SK-N-SH (cell line): Measurements from ENCODE around the gene ANO4. TPM values are rescaled to one million over a fixed set of nuclear protein-coding genes. Genes with fewer than 3 reads are reported as not detected.
A peak's percentile ranks its signal among the peaks of the same experiment; 100 is the strongest.

ENCODE experiments used
- CTCF ChIA-PET: fragments of 300-600, 350-600 bp; formaldehyde crosslinking; extraction: SDS; loops from one replicate; lab custom pipeline; 2021; lab: Yijun Ruan, JAX
- POLR2A ChIA-PET: fragments of 350-600 bp; sonication (Branson Sonifier 250); formaldehyde crosslinking; extraction: SDS; loops from one replicate; lab custom pipeline; 2020; ENCODE audit warnings: antibody characterized with exemption, inconsistent platforms; lab: Yijun Ruan, JAX
- DNase-seq: peaks from one replicate; pipeline ENCODE4 v3.0.0; 2012
- H2AFZ ChIP-seq: fragments of 200-600 bp; sonication (generic); 2 replicates; pipeline ENCODE4 v1.8.1; 2016; ENCODE audit warnings: antibody characterized with exemption, mild to moderate bottlenecking, low read depth
- H3F3A ChIP-seq: fragments of 200-600 bp; sonication (generic); replicated peaks from 2 replicates; pipeline ENCODE3; 2016; ENCODE audit warnings: antibody characterized with exemption, mild to moderate bottlenecking; ENCODE audit not compliant: insufficient read depth
- H3K27ac ChIP-seq, 2 experiments: fragments of 200-500 bp in 1 of 2; fragments of 200-600 bp in 1 of 2; sonication (Bioruptor generic) in 1 of 2; sonication (generic), shearing (Covaris generic) in 1 of 2; 2 replicates each; pipeline versions ENCODE4 v1.5.1 to v1.6.1; 2014 to 2016; ENCODE audit warnings: low read depth in 2 of 2, inconsistent platforms in 1 of 2, low read length in 1 of 2, mild to moderate bottlenecking in 1 of 2, mixed read lengths in 1 of 2
- H3K27me3 ChIP-seq: fragments of 200-600 bp; sonication (generic), shearing (Covaris generic); 2 replicates; pipeline ENCODE4 v1.6.1; 2016; ENCODE audit warnings: mixed run types; ENCODE audit not compliant: insufficient read depth
- H3K36me3 ChIP-seq, 2 experiments: fragments of 200-500 bp in 1 of 2; fragments of 200-600 bp in 1 of 2; sonication (Bioruptor generic) in 1 of 2; sonication (generic) in 1 of 2; replicated peaks in 1 of 2; 2 replicates each; pipeline versions ENCODE3 to v1.5.1; 2014 to 2016; ENCODE audit warnings: low read length in 1 of 2, mild to moderate bottlenecking in 1 of 2; ENCODE audit not compliant: insufficient read depth in 2 of 2, control insufficient read depth in 1 of 2
- H3K4me1 ChIP-seq, 2 experiments: fragments of 200-500 bp in 1 of 2; fragments of 200-600 bp in 1 of 2; sonication (Bioruptor generic) in 1 of 2; sonication (generic), shearing (Covaris generic) in 1 of 2; 2 replicates each; pipeline versions ENCODE4 v1.5.1 to v1.6.1; 2014 to 2016; ENCODE audit warnings: low read depth in 1 of 2, low read length in 1 of 2, mixed run types in 1 of 2; ENCODE audit not compliant: insufficient read depth in 2 of 2, control insufficient read depth in 1 of 2
- H3K4me2 ChIP-seq: fragments of 200-600 bp; sonication (generic), shearing (Covaris generic); 2 replicates; pipeline ENCODE4 v1.6.1; 2017; ENCODE audit warnings: mixed run types
- H3K4me3 ChIP-seq, 2 experiments: fragments of 200-500 bp in 1 of 2; fragments of 200-600 bp in 1 of 2; sonication (Bioruptor generic) in 1 of 2; sonication (generic), shearing (Covaris generic) in 1 of 2; 2 replicates each; pipeline versions ENCODE4 v1.5.1 to v1.8.1; 2014 to 2016; ENCODE audit warnings: low read depth in 2 of 2, inconsistent platforms in 1 of 2, low read length in 1 of 2, mild to moderate bottlenecking in 1 of 2, mixed read lengths in 1 of 2, moderate library complexity in 1 of 2
- H3K79me2 ChIP-seq: fragments of 200-600 bp; sonication (generic); 2 replicates; pipeline ENCODE4 v1.8.1; 2017; ENCODE audit warnings: mild to moderate bottlenecking; ENCODE audit not compliant: insufficient read depth
- H3K9ac ChIP-seq: fragments of 200-600 bp; sonication (generic); 2 replicates; pipeline ENCODE4 v1.6.1; 2017; ENCODE audit warnings: mixed run types
- H3K9me2 ChIP-seq: fragments of 200-600 bp; sonication (generic); 2 replicates; pipeline ENCODE4 v1.6.1; 2017; ENCODE audit warnings: mixed run types
- H3K9me3 ChIP-seq: fragments of 200-600 bp; sonication (generic); 2 replicates; pipeline ENCODE4 v1.6.1; 2017; ENCODE audit warnings: mixed run types, mild to moderate bottlenecking, moderate library complexity
- H4K20me1 ChIP-seq: fragments of 200-600 bp; sonication (generic); 2 replicates; pipeline ENCODE4 v1.6.1; 2017; ENCODE audit warnings: mild to moderate bottlenecking, mixed run types; ENCODE audit not compliant: insufficient read depth
- CHD2 ChIP-seq: fragments of 150-350 bp; IDR thresholded peaks from 2 replicates; pipeline ENCODE4 v1.6.1; 2018; ENCODE audit warnings: low read length; ENCODE audit not compliant: partially characterized antibody
- CTCF ChIP-seq: fragments of 200-600 bp; sonication (generic); IDR thresholded peaks from 2 replicates; pipeline ENCODE4 v1.6.1; 2017; ENCODE audit warnings: antibody characterized with exemption, mild to moderate bottlenecking, moderate library complexity
- ELF1 ChIP-seq: IDR thresholded peaks from 2 replicates; pipeline ENCODE4 v1.4.0; 2012
- EP300 ChIP-seq, 2 experiments: IDR thresholded peaks; 2 replicates each; pipeline versions ENCODE4 v1.4.0 to v1.6.1; 2012; ENCODE audit warnings: borderline replicate concordance in 1 of 2, low read depth in 1 of 2, low read length in 1 of 2
- EZH2phosphoT487 ChIP-seq: fragments of 200-600 bp; sonication (generic); IDR thresholded peaks from 2 replicates; pipeline ENCODE4 v1.6.1; 2017; ENCODE audit warnings: low read depth, mixed run types, mild to moderate bottlenecking, antibody characterized with exemption, moderate library complexity, borderline replicate concordance
- FOXJ3 ChIP-seq: sonication (generic); formaldehyde crosslinking; IDR thresholded peaks from 2 replicates; pipeline ENCODE4 v1.5.1; 2020; ENCODE audit warnings: mild to moderate bottlenecking, missing genetic modification reagents
- FOXM1 ChIP-seq: IDR thresholded peaks from 2 replicates; pipeline ENCODE4 v1.4.0; 2012; ENCODE audit warnings: low read depth, mild to moderate bottlenecking
- GATA2 ChIP-seq: sonication (generic); formaldehyde crosslinking; IDR thresholded peaks from 2 replicates; pipeline ENCODE4 v1.5.0; 2020; ENCODE audit warnings: mild to moderate bottlenecking, missing genetic modification reagents
- MEF2A ChIP-seq: IDR thresholded peaks from 2 replicates; pipeline ENCODE4 v1.4.0; 2012; ENCODE audit warnings: low read depth, borderline replicate concordance
- NFIC ChIP-seq: IDR thresholded peaks from 2 replicates; pipeline ENCODE4 v1.4.0; 2012; ENCODE audit warnings: borderline replicate concordance
- PBX3 ChIP-seq: IDR thresholded peaks from 2 replicates; pipeline ENCODE4; 2012
- POLR2AphosphoS5 ChIP-seq: IDR thresholded peaks from 2 replicates; pipeline ENCODE4 v1.6.1; 2012; ENCODE audit warnings: low read depth, low read length
- RAD21 ChIP-seq: IDR thresholded peaks from 2 replicates; pipeline ENCODE4 v1.6.1; 2012; ENCODE audit warnings: mild to moderate bottlenecking, low read length
- RCOR1 ChIP-seq: fragments of 150-350 bp; IDR thresholded peaks from 2 replicates; pipeline ENCODE4 v1.6.1; 2017; ENCODE audit warnings: antibody characterized with exemption, low read length
- SIN3A ChIP-seq: IDR thresholded peaks from 2 replicates; pipeline ENCODE4 v1.6.1; 2012; ENCODE audit warnings: low read depth, mild to moderate bottlenecking, low read length, moderate library complexity, borderline replicate concordance
- SMC3 ChIP-seq: IDR thresholded peaks from 2 replicates; pipeline ENCODE4 v1.6.1; 2012; ENCODE audit warnings: low read depth, low read length, improper control_type of control experiment
- TEAD4 ChIP-seq: IDR thresholded peaks from 2 replicates; pipeline ENCODE4 v1.4.0; 2012; ENCODE audit warnings: mild to moderate bottlenecking, borderline replicate concordance; ENCODE audit not compliant: insufficient read depth
- YY1 ChIP-seq: IDR thresholded peaks from 2 replicates; pipeline ENCODE4 v1.4.0; 2012; ENCODE audit warnings: low read depth, mild to moderate bottlenecking
- ZBTB33 ChIP-seq: IDR thresholded peaks from 2 replicates; pipeline ENCODE4 v1.4.0; 2012; ENCODE audit warnings: low read depth, borderline replicate concordance
- WGBS: methylation state at CpG from one replicate; pipeline ENCODE4 v1.1.6; 2017; ENCODE audit warnings: low lambda C conversion rate; 5-methylcytosine and 5-hydroxymethylcytosine counted together
- polyA plus RNA-seq, 3 experiments: library from polyadenylated mRNA; depleted of rRNA; stranded (reverse); fragments of >200 nt; gene quantifications; 2 replicates each; pipeline ENCODE4 v1.2.3, GENCODE V29; 2012
- TF ChIP-seq, protein P1 (sequence below): IDR thresholded peaks from 2 replicates; pipeline ENCODE4 v1.4.0; 2012; ENCODE audit warnings: low read depth
- TF ChIP-seq, protein P2 (sequence below): IDR thresholded peaks from 2 replicates; pipeline ENCODE4 v1.6.1; 2012; ENCODE audit warnings: mild to moderate bottlenecking, low read depth, low read length, moderate library complexity

The ANO4 gene
- polyA plus RNA-seq, 1 of the 3 experiments (the other 2 are of a cell fraction) = 9.4 TPM

GRCh38 chr12:101172316-101172715, 377.7 kb downstream of the ANO4 start:
- Histone ChIP-seq H3K27me3 (no peaks in the 10 kb centered on the region; the same call in 1 of the 2 replicates), H3K9me2 (no peaks in the 10 kb centered on the region), H3K79me2 (no peaks in the 10 kb centered on the region), H3K9ac (no peak overlapping the region), H3K4me3 (no peak overlapping the region), H3K27ac (no peak overlapping the region), H3K36me3 (no peaks in the 10 kb centered on the region), H3F3A (no peaks in the 10 kb centered on the region), H4K20me1 (no peaks in the 10 kb centered on the region), H3K9me3 (peaks cover 6% of the 10 kb centered on the region; the same call in 1 of the 2 replicates), H2AFZ (no peak overlapping the region), H3K4me1 (no peaks in the 10 kb centered on the region), H3K4me2 (no peak overlapping the region)
- peak; percentile 4 for DNase-seq
- ChIA-PET CTCF (no interaction called here), POLR2A (no interaction called here)
- TF ChIP-seq NFIC = no peak
- peak; percentile 37 for TF ChIP-seq RAD21
- TF ChIP-seq, protein P1, sequence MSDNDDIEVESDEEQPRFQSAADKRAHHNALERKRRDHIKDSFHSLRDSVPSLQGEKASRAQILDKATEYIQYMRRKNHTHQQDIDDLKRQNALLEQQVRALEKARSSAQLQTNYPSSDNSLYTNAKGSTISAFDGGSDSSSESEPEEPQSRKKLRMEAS = no peak
- no peak for TF ChIP-seq CHD2
- TF ChIP-seq RCOR1 = no peak
- no peak for TF ChIP-seq GATA2 (CRISPR knock-in tag)
- no peak for TF ChIP-seq MEF2A
- TF ChIP-seq CTCF = peak; percentile 41; the same call in 1 of the 2 replicates
- no peak for TF ChIP-seq SIN3A
- TF ChIP-seq ELF1 = no peak
- 0 out of 2 replicates have a peak, but pooled peaks have one; percentile 11 for TF ChIP-seq SMC3
- TF ChIP-seq POLR2AphosphoS5 = no peak
- TF ChIP-seq FOXM1 = no peak
- TF ChIP-seq ZBTB33 = no peak
- TF ChIP-seq PBX3 = no peak
- TF ChIP-seq, protein P2, sequence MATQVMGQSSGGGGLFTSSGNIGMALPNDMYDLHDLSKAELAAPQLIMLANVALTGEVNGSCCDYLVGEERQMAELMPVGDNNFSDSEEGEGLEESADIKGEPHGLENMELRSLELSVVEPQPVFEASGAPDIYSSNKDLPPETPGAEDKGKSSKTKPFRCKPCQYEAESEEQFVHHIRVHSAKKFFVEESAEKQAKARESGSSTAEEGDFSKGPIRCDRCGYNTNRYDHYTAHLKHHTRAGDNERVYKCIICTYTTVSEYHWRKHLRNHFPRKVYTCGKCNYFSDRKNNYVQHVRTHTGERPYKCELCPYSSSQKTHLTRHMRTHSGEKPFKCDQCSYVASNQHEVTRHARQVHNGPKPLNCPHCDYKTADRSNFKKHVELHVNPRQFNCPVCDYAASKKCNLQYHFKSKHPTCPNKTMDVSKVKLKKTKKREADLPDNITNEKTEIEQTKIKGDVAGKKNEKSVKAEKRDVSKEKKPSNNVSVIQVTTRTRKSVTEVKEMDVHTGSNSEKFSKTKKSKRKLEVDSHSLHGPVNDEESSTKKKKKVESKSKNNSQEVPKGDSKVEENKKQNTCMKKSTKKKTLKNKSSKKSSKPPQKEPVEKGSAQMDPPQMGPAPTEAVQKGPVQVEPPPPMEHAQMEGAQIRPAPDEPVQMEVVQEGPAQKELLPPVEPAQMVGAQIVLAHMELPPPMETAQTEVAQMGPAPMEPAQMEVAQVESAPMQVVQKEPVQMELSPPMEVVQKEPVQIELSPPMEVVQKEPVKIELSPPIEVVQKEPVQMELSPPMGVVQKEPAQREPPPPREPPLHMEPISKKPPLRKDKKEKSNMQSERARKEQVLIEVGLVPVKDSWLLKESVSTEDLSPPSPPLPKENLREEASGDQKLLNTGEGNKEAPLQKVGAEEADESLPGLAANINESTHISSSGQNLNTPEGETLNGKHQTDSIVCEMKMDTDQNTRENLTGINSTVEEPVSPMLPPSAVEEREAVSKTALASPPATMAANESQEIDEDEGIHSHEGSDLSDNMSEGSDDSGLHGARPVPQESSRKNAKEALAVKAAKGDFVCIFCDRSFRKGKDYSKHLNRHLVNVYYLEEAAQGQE = no peak
- TF ChIP-seq FOXJ3 (CRISPR knock-in tag) = no peak
- TF ChIP-seq TEAD4 = no peak
- no peak for TF ChIP-seq EP300 (IDR thresholded peaks at IDR 0.05; ENCODE audit: borderline replicate concordance in 1 of 2, low read depth in 1 of 2, low read length in 1 of 2)
- TF ChIP-seq EZH2phosphoT487 = no peak
- no peak for TF ChIP-seq YY1
- WGBS = 35% methylated on average over 5 of the region's 5 CpGs
